OCI-LY7 (cell line): ENCODE measurements around the gene CCL14. TPM values are rescaled to one million over a fixed set of nuclear protein-coding genes. Genes with fewer than 3 reads are reported as not detected.

Experiments used
- BruUV-seq: library from RNA; stranded (reverse); fragments of 400-500 nt; replicated peaks from 2 replicates; lab custom pipeline; 2021; lab: Mats Ljungman, UMichigan
- CTCF ChIA-PET: fragments of 300-600 bp; sonication (Branson Sonifier 250); formaldehyde crosslinking; loops from one replicate; lab custom pipeline; 2022; ENCODE audit warnings: antibody characterized with exemption; ENCODE audit not compliant: unreplicated experiment; lab: Charles Lee
- POLR2A ChIA-PET: fragments of 300-600 bp; sonication (Branson Sonifier 250); formaldehyde crosslinking; loops from one replicate; lab custom pipeline; 2022; ENCODE audit warnings: antibody characterized with exemption; lab: Charles Lee
- DNase-seq: peaks from one replicate; pipeline ENCODE4 v3.0.0-alpha.2; 2015; ENCODE audit warnings: low spot score
- H2AFZ ChIP-seq: fragments of 200-600 bp; sonication (generic), shearing (Covaris generic); 2 replicates; pipeline ENCODE4 v1.6.1; 2014; ENCODE audit warnings: mild to moderate bottlenecking, antibody characterized with exemption, low read length, moderate library complexity
- H3K27ac ChIP-seq: fragments of 200-600 bp; sonication (generic); 2 replicates; pipeline ENCODE4 v1.5.1; 2014; ENCODE audit warnings: mixed run types, low read depth, mild to moderate bottlenecking, moderate library complexity, low read length, inconsistent platforms; ENCODE audit not compliant: poor library complexity, severe bottlenecking
- H3K36me3 ChIP-seq: fragments of 200-600 bp; sonication (generic); 2 replicates; pipeline ENCODE4 v1.6.1; 2014; ENCODE audit warnings: mild to moderate bottlenecking, antibody characterized with exemption, low read length, moderate library complexity, mixed read lengths; ENCODE audit not compliant: insufficient read depth
- H3K4me1 ChIP-seq: fragments of 200-600 bp; sonication (generic); 2 replicates; pipeline ENCODE4 v1.5.1; 2014; ENCODE audit warnings: mild to moderate bottlenecking, low read length; ENCODE audit not compliant: insufficient read depth, poor library complexity, severe bottlenecking
- H3K4me2 ChIP-seq: fragments of 200-600 bp; sonication (generic); 2 replicates; pipeline ENCODE4 v1.6.1; 2014; ENCODE audit warnings: mild to moderate bottlenecking, low read length
- H3K4me3 ChIP-seq: fragments of 200-600 bp; sonication (generic); 2 replicates; pipeline ENCODE4 v1.5.1; 2014; ENCODE audit warnings: mild to moderate bottlenecking, low read depth, low read length; ENCODE audit not compliant: poor library complexity, severe bottlenecking
- H3K79me2 ChIP-seq: fragments of 200-600 bp; sonication (generic); 2 replicates; pipeline ENCODE4 v1.6.1; 2016; ENCODE audit warnings: low read depth, mild to moderate bottlenecking, low read length, moderate library complexity, mixed read lengths; ENCODE audit not compliant: insufficient read depth
- H3K9me2 ChIP-seq: fragments of 200-600 bp; sonication (generic); 2 replicates; pipeline ENCODE4 v1.6.1; 2016; ENCODE audit warnings: mild to moderate bottlenecking, low read length, mixed read lengths; ENCODE audit not compliant: insufficient read depth
- H3K9me3 ChIP-seq: fragments of 200-600 bp; sonication (generic); 2 replicates; pipeline ENCODE4 v1.6.1; 2014; ENCODE audit warnings: mild to moderate bottlenecking, mixed run types, low read length, mixed read lengths
- H4K20me1 ChIP-seq: fragments of 200-600 bp; sonication (generic); 2 replicates; pipeline ENCODE4 v1.6.1; 2014; ENCODE audit warnings: mild to moderate bottlenecking, antibody characterized with exemption, low read length, moderate library complexity, mixed read lengths; ENCODE audit not compliant: insufficient read depth
- CTCF ChIP-seq: fragments of 200-600 bp; sonication (generic); conservative IDR thresholded peaks from 2 replicates; pipeline ENCODE4 v1.5.1; 2014; ENCODE audit warnings: mild to moderate bottlenecking, antibody characterized with exemption, low read length, moderate library complexity, mixed read lengths
- EZH2phosphoT487 ChIP-seq: fragments of 200-600 bp; sonication (generic); IDR thresholded peaks from 2 replicates; pipeline ENCODE4 v1.6.1; 2018; ENCODE audit warnings: low read depth, borderline replicate concordance, mild to moderate bottlenecking, mixed run types, antibody characterized with exemption, low read length, moderate library complexity, mixed read lengths
- intact Hi-C: fragments of 100-400 bp; cut with micrococcal nuclease; formaldehyde crosslinking; loops from one replicate; pipeline ENCODE4 v1.10.0; 2022; ENCODE audit not compliant: unreplicated experiment
- total RNA-seq, 2 experiments: library from RNA; depleted of rRNA in 1 of 2; stranded (reverse); fragments of >200 nt in 1 of 2; shearing (Covaris generic) in 1 of 2; gene quantifications; 2 replicates each; pipeline ENCODE4 v1.2.3, GENCODE V29; 2014 to 2022

Gene CCL14
- total RNA-seq, 2 experiments from 2014 or later = not detected

- no peak overlapping the region for H3K4me3 ChIP-seq
- no peak for TF ChIP-seq EZH2phosphoT487
- no peak for TF ChIP-seq CTCF
- no peaks in the 10 kb centered on the region for H3K36me3 ChIP-seq
- H3K9me2 ChIP-seq = no peaks in the 10 kb centered on the region
- H3K79me2 ChIP-seq = no peaks in the 10 kb centered on the region
- H3K4me2 ChIP-seq = no peak overlapping the region
- CTCF ChIA-PET = no interaction called here
- H3K4me1 ChIP-seq = no peaks in the 10 kb centered on the region
- no peaks in the 10 kb centered on the region for H4K20me1 ChIP-seq
- intact Hi-C loops = no loop called here
- H3K27ac ChIP-seq = no peak overlapping the region
- H2AFZ ChIP-seq = no peak overlapping the region
- BruUV-seq = no TSS peak
- H3K9me3 ChIP-seq = no peaks in the 10 kb centered on the region
- POLR2A ChIA-PET = no interaction called here
- no peak for DNase-seq
Measured at GRCh38 chr17:36030956-36031355, 44.4 kb upstream of the CCL14 start.

- BruUV-seq = no TSS peak
- Histone ChIP-seq H3K9me3 (no peaks in the 10 kb centered on the region), H4K20me1 (no peaks in the 10 kb centered on the region), H3K36me3 (no peaks in the 10 kb centered on the region), H3K79me2 (no peaks in the 10 kb centered on the region), H3K4me1 (no peaks in the 10 kb centered on the region), H3K4me2 (no peak overlapping the region), H3K4me3 (no peak overlapping the region), H2AFZ (no peak overlapping the region), H3K27ac (no peak overlapping the region), H3K9me2 (no peaks in the 10 kb centered on the region)
- intact Hi-C loops = no loop called here
- ChIA-PET CTCF (no interaction called here), POLR2A (no interaction called here)
- DNase-seq = no peak
- TF ChIP-seq CTCF (no peak), EZH2phosphoT487 (no peak)
Measured at GRCh38 chr17:36027761-36028160, 41.2 kb upstream of the CCL14 start.

- intact Hi-C loops = no loop called here
- POLR2A ChIA-PET = no interaction called here
- Histone ChIP-seq H3K9me2 (no peaks in the 10 kb centered on the region), H4K20me1 (no peaks in the 10 kb centered on the region), H3K79me2 (no peaks in the 10 kb centered on the region), H3K9me3 (no peaks in the 10 kb centered on the region), H3K4me3 (no peak overlapping the region), H3K4me1 (no peaks in the 10 kb centered on the region), H2AFZ (no peak overlapping the region), H3K4me2 (no peak overlapping the region), H3K36me3 (no peaks in the 10 kb centered on the region), H3K27ac (no peak overlapping the region)
- CTCF ChIA-PET = no interaction called here
- no TSS peak for BruUV-seq
- TF ChIP-seq EZH2phosphoT487 (no peak), CTCF (no peak)
- DNase-seq = no peak
Measured at GRCh38 chr17:36024106-36024869, 37.8 kb upstream of the CCL14 start.
